HG03060 (cell line): Measurements from ENCODE around the gene LITAF.
"Not testable (repeated sequence)": the region's sequence is repeated elsewhere in the genome, so short reads cannot be mapped to it uniquely, and the experiment has no call there.

Source experiments
- ATAC-seq: cut with Tn5 transposase; IDR thresholded peaks from one replicate; pipeline ENCODE4 v1.9.1; 2021; ENCODE audit warnings: low read depth, moderate number of reproducible peaks; ENCODE audit not compliant: unreplicated experiment

LITAF gene

DNA sequence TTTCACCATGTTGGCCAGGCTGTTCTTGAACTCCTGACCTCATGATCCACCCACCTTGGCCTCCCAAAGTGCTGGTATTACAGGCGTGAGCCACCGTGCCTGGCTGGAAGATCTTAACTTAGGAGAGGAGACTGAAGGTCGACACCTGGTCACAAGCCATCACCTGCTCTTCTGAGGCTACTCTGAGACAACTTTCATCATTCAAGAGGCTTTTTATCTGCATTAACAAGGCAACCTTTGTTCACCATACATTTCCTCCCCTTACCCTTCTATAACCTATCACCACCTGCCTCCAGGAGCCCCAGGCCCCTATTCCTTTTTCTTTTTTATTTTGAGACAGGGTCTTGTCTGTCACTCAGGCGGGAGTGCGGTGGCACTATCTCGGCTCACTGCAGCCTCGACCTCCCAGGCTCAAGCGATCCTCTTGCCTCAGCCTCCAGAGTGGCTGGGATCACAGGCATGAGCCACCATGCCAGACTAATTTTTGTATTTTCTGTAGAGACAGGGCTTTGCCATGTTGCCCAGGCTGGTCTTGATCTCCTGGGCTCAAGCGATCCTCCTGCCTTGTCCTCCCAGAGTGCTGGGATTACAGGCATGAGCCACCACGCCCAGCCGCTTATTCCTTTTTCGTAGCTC lies 6.2 kb downstream of the LITAF start:
- ATAC-seq = no peak

DNA sequence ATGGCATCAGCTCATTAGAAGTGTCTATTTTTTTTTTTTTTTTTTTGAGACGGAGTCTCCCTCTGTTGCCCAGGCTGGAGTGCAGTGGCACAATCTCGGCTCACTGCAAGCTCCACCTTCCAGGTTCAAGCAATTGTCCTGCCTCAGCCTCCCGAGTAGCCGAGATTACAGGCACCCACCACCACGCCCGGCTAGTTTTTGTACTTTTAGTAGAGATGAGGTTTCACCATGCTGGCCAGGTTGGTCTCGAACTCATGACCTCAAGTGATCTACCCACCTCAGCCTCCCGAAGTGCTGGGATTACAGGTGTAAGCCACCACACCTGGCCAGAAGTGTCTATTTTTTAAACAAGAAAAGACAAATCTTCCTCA lies 9.4 kb downstream of the LITAF start:
- ATAC-seq = not testable (repeated sequence)

DNA sequence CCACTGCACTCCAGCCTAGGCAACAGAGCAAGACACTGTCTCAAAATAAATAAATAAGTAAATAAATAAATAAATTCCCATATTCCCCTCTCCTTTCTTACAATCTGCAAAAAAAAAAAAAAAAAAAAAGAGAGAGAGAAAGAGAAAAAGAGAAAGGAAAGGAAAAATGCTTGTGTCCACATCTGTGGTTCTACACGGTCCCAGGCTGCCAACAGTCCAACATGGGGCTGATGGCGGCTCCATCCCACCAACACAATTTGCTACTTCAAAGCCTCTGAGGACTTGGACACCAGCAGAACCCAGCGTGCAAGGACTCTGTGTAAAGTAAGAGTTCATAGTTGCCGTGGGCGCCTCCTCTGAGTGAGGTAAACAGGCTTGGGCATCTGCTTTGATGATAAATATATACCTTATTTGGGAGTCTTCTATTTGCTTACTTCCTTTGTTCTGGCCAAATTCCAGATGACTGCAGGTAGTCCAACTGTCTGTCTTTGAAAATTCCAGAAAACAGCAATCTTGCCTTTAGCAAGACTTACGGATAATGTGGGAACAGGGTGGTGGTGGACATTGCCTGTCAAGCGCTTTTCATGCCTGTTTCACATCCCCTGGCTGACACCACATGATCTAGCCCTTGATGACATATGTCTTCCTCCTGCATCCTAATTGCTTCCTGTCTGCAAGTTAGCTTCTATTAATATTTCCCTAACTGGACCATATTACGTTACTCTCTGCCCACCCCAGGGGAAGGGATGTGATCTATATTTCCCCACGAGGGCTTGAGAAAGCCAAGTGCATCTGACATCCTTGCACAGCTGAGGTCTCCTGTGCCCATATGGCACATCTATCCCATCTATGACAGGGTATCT lies 10.1 kb downstream of the LITAF start:
- ATAC-seq = peak; percentile 69

DNA sequence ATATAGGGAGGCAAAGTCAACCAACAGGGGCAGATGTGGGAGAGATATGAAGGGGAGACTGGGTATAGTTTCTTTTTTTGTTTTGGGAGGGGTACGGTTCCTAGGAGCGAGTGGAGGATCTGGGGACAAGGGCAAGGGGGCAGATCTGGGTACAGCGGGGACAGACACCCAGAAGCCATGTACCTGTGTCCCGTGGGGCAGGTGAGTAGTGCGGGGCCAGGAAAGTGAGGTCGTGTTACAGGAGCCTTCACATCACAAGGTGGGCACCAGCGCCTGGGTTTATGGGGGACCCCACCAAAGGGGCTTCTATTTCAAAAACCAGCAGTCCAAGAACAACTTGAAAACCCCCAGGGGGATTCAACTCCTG lies 11.5 kb downstream of the LITAF start:
- ATAC-seq = no peak

DNA sequence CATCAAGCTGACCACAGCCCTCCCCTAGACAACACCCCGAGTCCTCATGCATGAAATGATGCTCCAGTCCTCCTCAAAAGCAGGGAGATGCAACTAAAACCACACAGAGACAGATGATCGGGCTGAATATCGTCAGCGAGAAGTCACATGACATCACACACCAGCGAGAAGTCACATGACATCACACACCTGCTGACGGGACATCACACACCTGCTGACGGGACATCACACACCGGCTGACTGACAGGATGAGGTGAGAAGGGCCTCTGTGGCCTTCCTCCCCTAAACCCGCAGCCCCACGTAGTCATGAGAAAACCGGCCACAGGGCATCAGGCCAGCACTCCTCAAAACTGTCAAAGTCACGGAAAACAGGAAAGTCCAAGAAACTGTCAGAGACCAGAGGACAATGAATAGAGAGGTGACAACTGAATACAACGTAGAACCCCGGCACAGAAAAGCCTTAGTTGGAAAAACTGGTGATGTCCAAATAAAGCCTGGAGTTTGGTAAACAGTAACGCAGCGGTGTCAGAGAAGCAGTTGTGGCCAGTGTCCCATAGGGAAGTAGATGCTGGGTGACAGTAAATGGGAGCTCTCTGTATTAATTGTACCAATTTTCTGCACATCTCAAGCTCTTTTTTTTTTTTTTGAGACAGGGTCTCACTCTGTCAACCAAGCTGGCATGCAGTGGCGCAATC lies 14.3 kb downstream of the LITAF start:
- no peak for ATAC-seq

DNA sequence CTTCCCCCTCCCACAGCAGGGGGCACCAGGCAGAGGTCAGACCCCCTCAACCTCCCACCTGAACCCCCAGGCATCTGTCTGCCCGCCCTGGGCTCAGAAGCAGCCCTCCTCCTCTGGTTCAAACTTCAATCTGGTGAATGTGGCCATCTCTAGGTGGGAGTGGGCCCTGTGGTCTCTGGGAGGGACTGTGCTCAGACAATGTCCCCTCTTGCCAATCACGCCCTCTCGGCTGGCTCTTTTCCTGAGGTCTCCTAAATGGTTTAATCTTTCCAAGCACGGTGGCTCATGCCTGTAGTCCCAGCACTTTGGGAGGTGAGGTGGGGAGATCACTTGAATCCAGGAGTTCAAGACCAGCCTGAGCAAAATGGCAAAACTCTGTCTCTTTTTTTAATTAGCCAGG lies 15.2 kb downstream of the LITAF start:
- ATAC-seq = no peak

DNA sequence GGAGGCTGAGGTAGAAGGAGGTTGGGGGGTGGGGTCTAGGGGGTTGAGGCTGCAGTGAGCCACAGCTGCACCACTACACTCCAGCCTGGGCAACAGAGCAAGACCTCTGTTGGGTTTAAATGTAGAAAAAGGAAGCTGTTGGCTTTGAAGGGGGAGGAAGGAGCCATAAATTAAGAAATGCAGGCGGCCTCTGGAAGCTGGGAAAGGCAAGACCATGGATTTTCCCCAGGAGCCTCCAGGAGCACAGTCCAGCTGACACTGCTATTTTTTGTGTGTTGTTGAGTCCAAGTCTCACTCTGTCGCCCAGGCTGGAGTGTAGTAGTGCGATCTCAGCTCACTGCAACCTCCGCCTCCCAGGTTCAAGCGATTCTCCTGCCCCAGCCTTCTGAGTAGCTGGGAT lies 15.9 kb downstream of the LITAF start:
- no peak for ATAC-seq

DNA sequence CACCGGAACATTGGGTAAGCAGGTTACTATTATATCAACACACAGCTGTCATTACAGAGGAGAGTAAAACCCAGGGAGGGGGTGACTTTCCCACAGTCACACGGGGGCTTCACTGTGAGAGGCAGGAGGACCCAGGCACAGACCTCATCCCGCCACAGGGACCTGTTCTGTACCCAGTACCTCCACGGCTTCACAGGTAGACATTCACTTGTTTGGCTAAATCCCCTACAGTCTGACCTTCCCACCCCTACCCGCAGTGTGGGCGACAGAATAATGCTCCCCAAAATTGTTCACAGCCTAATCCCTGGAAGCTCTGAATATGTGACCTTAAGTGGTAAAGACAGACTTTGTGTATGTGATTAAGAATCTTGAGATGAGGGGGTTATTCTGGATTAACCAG lies 16.5 kb downstream of the LITAF start:
- no peak for ATAC-seq

DNA sequence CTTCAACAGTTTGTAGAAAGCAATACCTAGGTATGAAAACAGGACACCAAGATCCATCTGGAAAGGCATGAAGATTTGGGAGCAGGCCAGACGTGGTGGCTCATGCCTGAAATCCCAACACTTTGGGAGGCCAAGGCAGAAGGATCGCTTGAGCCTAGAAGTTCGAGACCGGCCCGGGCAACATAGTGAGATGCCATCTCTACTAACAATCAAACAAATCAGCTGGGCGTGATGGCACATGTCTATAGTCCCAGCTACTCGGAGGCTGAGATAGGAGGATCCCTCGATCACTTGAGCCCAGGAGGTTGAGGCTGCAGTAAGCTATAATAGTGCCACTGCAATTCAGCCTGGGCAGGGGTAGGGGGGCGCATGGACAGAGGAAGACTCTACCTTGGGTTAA lies 20.3 kb downstream of the LITAF start:
- no peak for ATAC-seq

DNA sequence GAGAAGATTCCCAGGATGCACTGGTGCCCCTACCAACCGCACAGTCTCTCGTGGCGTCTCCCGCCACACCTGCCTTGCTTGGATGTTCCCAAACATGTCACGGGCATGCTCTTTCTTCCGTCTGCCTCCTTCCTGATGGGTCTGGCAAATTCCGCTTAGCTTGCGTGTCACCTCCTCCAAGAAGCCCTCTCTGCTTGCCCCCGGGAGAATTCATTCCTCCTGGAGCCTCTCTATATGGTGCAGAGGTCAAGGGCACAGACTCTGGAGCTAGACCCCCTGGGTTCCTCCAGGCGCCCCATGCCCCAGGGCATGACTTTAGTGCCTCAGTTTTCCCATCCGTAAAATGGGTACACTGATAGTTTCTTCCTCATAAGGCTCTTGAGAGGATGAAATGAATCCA lies 21.1 kb downstream of the LITAF start:
- ATAC-seq = no peak

DNA sequence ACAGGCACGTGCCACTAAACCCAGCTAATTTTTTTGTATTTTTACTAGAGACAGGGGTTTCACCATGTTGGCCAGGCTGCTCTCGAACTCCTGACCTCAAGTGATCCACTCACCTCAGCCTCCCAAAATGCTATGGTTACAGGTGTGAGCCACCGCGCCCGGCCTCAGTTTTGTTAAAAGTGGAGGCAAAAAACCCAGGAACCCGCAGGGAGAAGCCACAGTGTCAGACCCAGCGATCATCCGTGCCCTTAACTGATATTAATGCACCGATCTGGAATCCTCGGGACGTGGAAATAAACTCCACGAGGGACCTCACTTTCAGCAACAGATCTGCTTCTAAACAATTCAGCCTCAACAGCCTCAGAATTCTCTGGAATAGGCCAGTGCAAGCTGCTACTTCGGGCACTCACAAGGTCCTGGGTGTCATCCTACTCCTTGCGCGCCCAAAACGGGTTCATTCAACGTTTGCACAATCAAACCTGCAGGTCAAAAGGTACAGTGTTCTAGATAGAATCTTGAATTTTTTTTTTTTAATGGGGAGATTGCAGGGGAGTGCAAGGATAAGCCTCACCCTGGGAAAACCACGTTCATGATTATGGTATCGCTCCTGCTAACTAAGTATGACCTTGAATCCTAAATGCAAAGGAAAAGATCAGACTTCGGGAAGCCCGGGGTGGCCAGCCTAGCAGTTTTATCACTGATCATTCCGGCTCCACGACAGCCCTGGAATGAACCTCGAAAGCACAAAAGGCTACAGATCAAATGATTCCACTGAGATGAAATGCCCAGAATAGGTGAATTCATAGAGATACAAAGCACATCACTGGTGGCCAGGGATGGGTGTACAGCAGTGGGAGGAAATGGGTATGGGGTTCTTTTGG lies 22.4 kb downstream of the LITAF start:
- no peak for ATAC-seq

DNA sequence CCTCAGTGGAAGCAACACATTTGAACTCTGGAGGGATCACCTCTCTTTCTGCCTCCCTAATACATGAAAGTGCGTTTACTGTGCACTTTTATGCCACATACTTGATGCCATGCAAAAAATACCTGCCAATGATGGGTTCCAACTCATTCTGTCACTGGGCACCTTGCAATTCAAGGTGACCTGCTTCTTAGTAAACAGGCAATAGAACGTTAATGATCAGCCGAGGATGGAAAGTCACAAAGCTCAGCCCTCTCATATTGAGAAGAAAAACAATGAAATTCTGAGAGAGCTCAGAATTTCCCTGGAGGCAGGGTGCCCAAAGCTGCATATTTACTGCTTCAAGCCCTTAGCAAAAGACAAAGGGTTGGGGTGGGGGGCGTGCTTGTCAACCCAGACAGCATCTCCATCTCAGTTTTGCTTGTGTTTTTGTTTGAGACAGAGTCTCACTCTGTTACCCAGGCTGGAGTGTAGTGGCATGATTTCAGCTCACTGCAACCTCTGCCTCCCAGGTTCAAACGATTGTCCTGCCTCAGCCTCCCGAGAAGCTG lies 23.2 kb downstream of the LITAF start:
- no peak for ATAC-seq

DNA sequence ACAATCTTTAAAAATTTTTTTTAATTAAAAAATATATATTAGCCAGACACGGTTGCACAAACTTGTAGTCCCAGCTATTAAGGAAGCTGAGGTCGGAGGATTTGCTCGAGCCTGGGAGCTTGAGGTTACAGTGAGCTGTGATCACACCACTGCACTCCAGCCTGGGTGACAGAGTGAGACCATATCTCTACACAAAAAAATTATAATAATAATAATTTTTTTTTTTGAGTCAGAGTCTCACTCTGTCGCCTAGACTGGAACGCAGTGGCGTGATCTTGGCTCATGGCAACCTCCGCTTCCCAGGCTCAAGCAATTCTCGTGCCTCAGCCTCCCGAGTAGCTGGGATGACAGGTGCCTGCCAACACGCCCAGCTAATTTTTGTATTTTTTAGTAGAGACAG lies 23.8 kb downstream of the LITAF start:
- ATAC-seq = no peak

DNA sequence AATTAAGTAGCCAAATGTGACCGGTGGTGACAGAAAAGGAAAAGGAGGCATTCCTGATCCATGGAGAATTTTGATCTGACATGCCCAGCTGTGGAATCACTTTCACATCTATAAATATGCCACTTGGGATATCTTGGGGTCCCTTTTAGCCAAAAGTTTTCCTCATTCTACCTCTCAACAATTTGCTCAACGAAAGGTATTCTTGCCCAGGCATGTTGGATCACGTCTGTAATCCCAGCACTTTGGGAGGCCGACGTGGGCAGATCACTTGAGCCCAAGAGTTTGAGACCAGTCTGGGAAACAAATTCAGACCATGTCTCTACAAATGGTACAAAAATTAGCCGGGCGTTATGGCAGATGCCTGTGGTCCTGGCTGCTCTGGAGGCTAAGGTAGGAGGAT lies 24.3 kb downstream of the LITAF start:
- no peak for ATAC-seq

DNA sequence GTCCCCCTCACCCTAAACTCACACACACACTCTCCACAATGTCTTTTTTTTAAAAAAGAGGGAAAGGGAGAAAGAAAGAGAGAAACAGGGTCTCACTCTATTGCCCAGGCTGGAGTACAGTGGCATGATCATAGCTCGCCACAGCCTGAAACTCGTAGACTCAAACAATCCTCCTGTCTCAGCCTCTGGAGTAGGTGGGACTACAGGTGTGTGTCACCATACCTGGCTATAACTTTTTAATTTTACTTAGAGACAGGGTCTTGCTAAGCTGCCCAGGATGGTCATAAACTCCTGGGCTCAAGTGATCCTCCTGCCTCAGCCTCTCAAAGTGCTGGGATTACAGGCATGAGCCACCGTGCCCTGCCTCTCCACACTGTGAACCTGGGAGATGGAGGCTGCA lies 24.9 kb downstream of the LITAF start:
- ATAC-seq = no peak

DNA sequence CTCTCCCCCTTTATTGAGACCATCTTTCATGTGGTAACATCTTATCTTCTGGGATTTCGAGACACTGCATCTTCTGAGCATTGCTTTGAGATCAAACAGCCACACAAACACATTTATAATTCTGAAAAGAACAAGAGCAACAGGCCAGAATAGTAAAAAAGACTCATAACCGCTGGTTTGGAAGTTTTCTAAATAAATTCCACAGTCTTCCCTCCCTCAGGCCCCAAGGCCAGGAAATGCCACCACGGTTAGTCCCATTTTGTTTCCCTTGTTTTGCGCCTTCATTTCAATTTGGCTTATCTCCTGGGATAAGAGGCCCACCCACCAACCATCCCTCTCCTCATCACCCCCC lies 25.3 kb downstream of the LITAF start:
- ATAC-seq = no peak

DNA sequence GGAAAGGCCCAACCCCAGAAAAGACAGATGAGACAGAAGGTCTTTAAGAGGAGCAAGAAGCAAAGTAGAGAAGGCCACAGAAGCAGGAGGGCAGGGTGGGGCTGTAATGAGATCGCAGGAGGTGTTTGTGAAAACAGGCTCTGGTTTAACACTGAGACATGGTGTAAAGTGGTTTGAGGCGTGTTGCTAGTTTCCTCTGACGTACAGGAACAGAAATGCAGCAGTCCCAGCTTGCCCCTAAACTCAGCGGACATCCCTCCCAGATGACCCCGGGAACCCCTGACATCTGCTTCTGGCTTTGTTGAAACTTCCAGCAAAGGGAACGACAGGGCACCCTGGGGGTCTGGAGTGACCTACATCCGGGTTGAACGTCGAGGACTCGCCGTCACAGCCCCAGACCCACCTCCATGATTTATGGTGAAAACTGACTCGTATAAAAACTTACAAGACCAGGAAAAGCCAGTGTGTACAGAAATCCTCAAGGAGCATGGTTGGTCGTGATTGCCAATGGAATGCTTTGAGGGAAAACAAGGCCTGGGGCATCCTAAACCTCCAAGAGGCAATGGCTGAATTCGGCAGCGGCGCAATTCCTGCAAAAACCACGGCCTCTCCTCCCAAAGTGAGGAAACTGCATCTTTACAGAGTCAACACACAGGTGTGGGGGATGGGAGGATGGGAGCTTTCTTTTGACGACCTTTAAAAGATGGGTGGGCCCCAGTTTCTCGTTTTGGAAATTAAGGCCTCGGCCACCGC lies 25.8 kb downstream of the LITAF start:
- ATAC-seq = no peak

DNA sequence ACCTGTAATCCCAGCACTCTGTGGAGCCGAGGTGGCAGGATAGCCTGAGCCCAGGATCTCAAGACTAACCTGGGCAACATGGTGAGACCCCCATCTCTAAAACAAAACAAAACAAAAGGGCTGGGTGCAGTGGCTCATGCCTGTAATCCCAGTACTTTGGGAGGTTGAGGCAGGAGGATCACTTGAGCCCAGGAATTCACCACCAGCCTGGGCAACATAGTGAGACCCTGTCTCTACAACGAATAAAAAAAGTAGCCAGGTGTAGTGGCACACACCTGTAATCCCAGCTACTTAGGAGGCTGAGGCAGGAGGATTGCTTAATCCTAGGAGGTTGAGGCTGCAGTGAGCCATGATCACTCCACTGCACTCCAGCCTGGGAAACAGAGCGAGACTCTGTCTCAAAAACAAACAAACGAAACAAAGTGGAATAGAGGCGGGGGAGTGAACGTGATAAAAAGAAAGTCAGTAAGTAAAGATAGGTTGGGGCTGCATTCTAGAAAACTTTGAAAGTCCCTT lies 28.4 kb downstream of the LITAF start:
- not testable (repeated sequence) for ATAC-seq

DNA sequence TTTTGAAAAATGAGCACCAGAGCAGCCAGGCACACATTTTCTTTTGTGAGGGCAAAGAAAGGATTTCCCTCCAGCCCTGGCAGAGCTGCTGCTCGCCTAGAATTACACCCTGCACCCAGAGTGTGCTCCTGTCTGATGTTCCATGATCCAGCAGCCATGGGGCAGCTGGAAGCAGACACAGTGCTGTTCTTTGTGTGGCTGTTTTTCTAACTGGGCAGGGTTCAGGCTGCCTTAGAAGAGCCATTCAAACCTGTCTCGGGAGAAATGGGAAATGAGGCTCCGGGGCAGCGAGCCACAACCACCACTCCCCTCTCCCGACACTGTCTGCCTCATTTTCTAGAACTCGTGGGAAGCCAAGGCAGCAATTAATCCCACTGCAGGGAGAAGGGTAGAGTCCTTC lies 28.9 kb downstream of the LITAF start:
- ATAC-seq = no peak
